ENCODE data around the gene ZDHHC5.
A peak's percentile ranks its signal among the peaks of the same experiment; 100 is the strongest.

ZDHHC5 gene

GRCh38 chr11:57646799-57647303 lies 21.1 kb upstream of the ZDHHC5 start:
- in situ Hi-C loops (cut with MboI; ENCODE audit: low sequenced_read_pairs, unreplicated experiment): loop anchor here (10.0 kb wide), 1 partner anchor 152 kb away; no protein-coding TSS in a partner anchor
- no peak for TF ChIP-seq CTCF (IDR thresholded peaks at IDR 0.05; ENCODE audit: borderline replicate concordance, control extremely low read depth, extremely low read depth, insufficient read depth, missing control alignments)

GRCh38 chr11:57647372-57647771 lies 20.5 kb upstream of the ZDHHC5 start:
- in situ Hi-C loops (cut with MboI; ENCODE audit: low sequenced_read_pairs, unreplicated experiment): loop anchor here (10.0 kb wide), 1 partner anchor 153 kb away; no protein-coding TSS in a partner anchor
- no peak for DNase-seq (ENCODE audit: low spot score)
- TF ChIP-seq CTCF (IDR thresholded peaks at IDR 0.05; ENCODE audit: borderline replicate concordance, control extremely low read depth, extremely low read depth, insufficient read depth, missing control alignments): no peak

More at GRCh38 chr11:57646799-57647303, 21.1 kb upstream of the ZDHHC5 start:
- no peak for DNase-seq (ENCODE audit: low spot score)

GRCh38 chr11:57647960-57648800 lies 19.7 kb upstream of the ZDHHC5 start:
- no peak for DNase-seq (ENCODE audit: low spot score)
- no peak for TF ChIP-seq CTCF (IDR thresholded peaks at IDR 0.05; ENCODE audit: borderline replicate concordance, control extremely low read depth, extremely low read depth, insufficient read depth, missing control alignments)
- in situ Hi-C loops (cut with MboI; ENCODE audit: low sequenced_read_pairs, unreplicated experiment): loop anchor here (10.0 kb wide), 1 partner anchor 153 kb away; no protein-coding TSS in a partner anchor

GRCh38 chr11:57648801-57649735 lies 18.8 kb upstream of the ZDHHC5 start:
- TF ChIP-seq CTCF (IDR thresholded peaks at IDR 0.05; ENCODE audit: borderline replicate concordance, control extremely low read depth, extremely low read depth, insufficient read depth, missing control alignments): no peak
- DNase-seq (ENCODE audit: low spot score): no peak
- in situ Hi-C loops (cut with MboI; ENCODE audit: low sequenced_read_pairs, unreplicated experiment): loop anchor here (10.0 kb wide), 1 partner anchor 154 kb away; no protein-coding TSS in a partner anchor

GRCh38 chr11:57649826-57650738 lies 17.8 kb upstream of the ZDHHC5 start, which contains the start of gene YPEL4:
Gene YPEL4 (minus strand): TSS chr11:57649912. CDS start chr11:57647107, 2,805 bp downstream.
- no peak for TF ChIP-seq CTCF (IDR thresholded peaks at IDR 0.05; ENCODE audit: borderline replicate concordance, control extremely low read depth, extremely low read depth, insufficient read depth, missing control alignments)
- peak; percentile 65 for DNase-seq (ENCODE audit: low spot score)
- in situ Hi-C loops (cut with MboI; ENCODE audit: low sequenced_read_pairs, unreplicated experiment): loop anchor here (10.0 to 25.0 kb wide), 3 partner anchors 155 to 862 kb away; partner anchors contain the start of gene OR5B21
